COR-L47 (cell line): ENCODE results near the gene ACTC1.
A peak's percentile ranks its signal among the peaks of the same experiment; 100 is the strongest.

Experiments used
- DNase-seq: peaks from one replicate; lab custom pipeline; 2025; lab: John Stamatoyannopoulos, UW

Gene ACTC1

GRCh38 chr15:34757262-34757661 is 38.1 kb downstream of the ACTC1 start:
- DNase-seq, result no peak

- DNase-seq, result no peak
Measured at GRCh38 chr15:34755419-34755773, 40.0 kb downstream of the ACTC1 start.

GRCh38 chr15:34754674-34755418 is 40.5 kb downstream of the ACTC1 start, which contains the start of gene GJD2:
TSS of gene GJD2 (minus strand) at chr15:34754998. CDS start at chr15:34754488, 510 bp downstream.
- DNase-seq, result peak; percentile 46

- DNase-seq, result no peak
Measured at GRCh38 chr15:34754171-34754601, 41.2 kb downstream of the ACTC1 start.

GRCh38 chr15:34753236-34753894 is 42.0 kb downstream of the ACTC1 start:
- DNase-seq, result no peak

GRCh38 chr15:34749691-34750090 is 45.7 kb downstream of the ACTC1 start:
- DNase-seq, result no peak
